Inferior parietal cortex (tissue), 1 donor: ENCODE results near the gene MDGA2.
A peak's percentile ranks its signal among the peaks of the same experiment; 100 is the strongest.

Experiments used
- DNase-seq: peaks from one replicate; pipeline ENCODE4 v3.0.0-alpha.2; 2016; ENCODE audit errors: extremely low spot score

Gene MDGA2

DNA sequence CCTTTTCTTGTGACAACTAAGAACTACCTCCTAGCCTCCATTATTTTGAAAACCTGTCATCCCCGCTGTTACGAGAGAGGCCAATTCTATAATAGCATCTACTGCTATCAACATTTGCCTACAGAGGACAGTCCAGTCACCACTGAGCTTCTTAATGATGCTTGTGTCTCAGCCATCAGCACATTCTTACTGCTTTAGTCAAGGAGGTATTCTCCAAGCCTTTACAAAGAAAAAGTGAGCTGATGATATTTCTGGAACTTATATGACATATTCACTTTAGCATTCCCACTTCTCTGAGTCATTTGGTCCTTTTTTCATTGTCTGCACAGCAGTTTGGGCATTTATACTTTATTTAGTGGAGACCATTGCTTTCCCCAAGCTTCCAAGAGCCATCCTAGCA lies 526.1 kb downstream of the MDGA2 start:
- no peak for DNase-seq

DNA sequence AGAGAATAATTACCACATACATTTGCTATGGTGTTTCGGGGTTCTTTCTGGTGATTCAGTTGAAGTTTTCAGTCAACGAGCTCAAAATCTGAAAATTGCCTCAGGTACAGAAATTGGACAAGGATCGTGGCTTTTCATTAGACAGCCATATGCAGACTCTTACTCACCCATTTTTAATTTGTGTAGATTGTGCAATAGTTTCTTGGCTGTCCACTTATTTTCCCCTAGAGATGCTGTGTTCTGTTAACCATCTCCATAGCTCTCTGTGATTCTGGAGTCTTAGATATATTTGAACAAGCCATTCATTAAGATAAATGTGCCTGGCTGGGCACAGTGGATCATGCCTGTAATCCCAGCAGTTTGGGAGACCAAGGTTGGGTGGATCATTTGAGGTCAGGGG lies 526.7 kb downstream of the MDGA2 start:
- DNase-seq, result no peak

DNA sequence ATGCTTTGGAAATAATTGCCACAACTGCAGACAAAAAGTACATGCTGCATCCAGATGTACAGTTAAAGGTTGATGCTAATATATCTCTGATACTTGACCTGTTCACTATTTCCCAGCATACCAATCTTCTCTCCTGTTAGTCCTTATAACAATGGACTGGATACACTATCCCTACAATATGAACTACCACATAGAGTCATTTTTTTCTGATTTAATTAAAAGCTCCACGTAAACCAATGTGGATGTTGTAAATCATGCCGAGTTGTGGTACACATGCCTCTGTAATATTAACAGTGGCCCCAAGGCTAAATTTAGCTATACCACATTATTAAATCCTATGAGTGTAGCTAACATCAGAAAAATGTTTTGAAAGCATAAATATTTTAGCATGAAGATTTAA lies 554.8 kb downstream of the MDGA2 start:
- no peak for DNase-seq

DNA sequence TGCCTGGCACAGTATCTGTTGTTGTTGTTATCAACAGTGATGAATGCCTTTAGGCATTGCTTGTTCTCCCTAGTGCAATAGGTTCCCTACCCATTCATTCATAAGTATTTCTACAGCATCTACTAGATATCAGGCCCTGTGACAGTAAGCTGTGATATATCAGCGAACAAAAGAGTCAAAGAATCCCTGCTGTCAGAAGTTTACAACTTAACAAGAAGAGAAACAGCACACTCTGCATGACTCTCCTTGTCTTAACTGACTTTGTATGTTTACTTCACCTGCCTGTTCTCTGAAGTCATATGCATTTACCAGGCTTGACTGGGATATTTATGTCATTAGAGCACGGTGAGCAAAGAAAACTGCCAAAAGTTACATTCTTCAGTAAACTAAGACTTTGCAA lies 571.6 kb downstream of the MDGA2 start:
- no peak for DNase-seq

DNA sequence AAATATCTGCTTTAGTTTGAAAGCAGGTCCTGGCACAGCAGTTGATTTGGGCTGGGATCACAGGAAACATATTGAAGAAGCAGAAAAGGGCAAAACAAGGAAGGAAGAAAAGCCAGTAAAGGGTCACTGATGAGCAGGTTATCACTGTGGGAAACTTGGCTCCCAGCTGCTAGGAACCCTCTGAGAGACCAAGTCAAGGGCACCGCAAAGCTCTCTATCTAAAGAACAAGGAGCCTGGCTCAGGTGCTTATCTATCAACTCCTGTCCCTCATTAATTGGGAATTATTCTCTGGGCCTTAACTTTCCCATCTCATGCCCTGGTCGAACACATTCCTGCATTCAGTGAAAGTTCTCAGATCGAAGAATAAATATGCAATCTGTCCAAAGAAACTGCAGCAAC lies 572.9 kb downstream of the MDGA2 start:
- DNase-seq, result no peak

DNA sequence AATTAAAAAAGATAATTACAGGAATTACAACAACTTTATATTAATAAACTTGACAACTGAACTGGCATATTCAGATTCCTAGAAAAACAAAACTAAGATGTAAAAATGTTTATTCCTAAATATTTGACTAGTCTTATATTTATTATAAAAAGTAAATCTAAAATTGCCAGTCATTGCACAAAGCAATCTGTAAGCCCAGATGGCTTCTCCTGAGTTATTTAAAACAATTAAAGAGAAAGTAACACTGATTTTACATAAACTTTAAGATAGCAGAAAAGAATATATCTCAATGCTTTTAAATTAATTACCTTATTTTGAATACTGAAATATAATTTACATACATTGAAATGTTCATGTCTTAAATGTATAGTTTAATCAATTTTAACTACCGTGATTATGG lies 589.7 kb downstream of the MDGA2 start:
- no peak for DNase-seq

DNA sequence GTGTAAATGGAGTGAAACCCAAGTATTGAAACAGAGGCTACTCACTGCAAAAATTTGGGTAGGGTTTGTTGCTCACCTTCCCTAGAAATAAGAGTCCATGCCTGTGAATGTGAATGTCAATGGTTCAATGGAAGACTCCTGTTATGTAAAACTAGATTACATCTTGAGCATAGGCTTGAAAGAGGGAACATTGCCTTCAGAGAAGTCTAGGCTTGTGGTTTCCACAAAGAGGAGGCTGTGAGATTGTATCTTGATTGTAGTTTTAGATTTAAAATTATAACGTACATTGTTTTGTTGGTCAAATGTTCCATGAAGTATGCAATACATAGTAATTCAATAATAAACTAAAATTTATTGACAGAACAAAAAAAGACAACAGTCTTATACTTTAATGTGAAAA lies 610.1 kb downstream of the MDGA2 start:
- DNase-seq, result no peak

DNA sequence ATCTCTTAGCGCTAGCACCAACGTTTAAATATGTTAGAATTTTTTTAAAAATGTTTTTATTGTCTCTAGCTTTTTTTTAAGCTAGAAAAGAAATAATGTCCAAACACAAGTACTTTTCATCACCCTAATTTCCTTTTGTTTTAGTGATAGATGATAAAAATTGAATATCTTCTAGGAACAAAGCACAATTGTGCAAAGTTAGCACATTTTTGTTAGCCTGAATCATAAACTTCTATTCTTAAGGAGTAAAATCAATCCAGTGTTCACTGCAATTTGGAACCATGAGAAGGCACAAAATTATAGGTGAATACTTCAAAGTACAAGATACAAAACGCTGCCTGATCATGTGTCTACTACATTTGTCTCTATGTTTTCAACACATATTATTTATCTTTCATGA lies 615.4 kb downstream of the MDGA2 start:
- DNase-seq, result no peak

DNA sequence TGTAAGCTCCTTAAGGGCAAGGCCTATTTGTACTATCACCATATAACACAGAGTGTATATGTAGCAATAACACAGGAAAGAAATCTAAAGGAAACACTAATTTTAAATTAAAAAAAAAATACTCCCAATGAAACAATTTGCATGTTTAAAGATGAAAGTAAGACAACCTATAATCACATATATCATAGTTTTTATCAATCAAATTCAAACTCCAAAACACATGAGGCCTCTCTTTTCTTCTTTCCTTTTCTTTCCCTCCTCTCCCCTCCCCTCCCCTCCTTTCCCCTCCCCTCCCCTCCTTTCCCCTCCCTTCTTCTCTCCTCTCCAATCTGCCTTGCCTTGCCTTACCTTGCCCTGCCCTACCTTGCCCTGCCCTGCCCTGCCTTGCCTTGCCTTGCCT lies 618.0 kb downstream of the MDGA2 start:
- DNase-seq, result no peak

DNA sequence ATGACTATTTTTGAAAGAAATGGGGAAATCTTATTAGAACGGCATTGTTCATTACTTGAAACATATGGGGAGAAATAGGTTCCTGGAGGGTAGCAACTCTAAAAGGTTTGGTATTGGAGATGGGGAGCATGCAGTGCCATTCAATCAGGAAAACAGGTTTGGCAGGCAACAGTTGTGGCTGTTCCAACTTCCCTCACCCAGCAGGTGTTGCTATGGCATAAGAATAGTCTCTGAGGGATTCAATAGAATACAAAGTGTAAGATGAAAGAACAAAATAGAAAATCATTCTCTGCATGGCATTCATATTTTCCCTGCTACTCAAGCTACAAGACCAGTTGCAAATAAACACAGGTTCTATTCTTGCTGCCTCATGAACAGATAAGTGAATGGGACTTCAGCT lies 630.6 kb downstream of the MDGA2 start:
- DNase-seq, result peak; percentile 38

DNA sequence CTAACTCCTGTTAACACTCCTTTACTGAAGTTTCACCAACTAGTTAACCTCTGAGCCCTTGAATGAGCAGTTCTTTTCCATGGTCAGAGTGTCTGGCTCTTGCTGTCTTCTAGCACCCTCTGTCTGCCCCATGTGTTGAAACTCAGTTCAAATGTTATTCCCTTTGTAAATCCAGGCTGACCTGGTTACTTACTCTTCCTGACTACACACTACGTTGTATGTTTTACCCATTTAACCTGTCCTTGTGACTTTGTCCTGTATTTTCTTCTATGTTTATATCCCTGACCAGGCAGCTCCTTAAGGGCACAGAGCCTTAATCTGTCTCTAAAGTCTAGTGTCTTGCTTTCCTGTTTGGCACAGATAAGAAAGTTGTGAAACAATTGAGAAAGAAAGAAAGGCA lies 634.9 kb downstream of the MDGA2 start:
- no peak for DNase-seq

DNA sequence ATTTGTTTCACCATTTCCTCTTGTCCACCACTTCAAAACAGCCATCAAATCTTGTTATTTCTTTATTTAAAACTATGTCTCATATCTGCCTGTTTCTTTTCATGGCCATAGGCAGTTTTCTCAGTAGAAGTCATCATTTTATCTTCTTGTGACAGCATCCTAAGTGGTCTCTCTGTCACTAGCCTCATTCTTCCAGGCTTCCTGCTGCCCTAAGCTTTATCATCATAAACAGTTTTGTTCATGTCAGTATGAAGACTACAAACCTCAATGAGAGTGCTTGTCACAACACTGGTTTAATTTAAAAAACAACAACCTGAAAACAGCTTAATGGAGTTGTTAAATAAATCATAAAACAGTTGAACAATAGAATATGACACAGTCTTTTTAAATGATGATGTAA lies 636.1 kb downstream of the MDGA2 start:
- no peak for DNase-seq

DNA sequence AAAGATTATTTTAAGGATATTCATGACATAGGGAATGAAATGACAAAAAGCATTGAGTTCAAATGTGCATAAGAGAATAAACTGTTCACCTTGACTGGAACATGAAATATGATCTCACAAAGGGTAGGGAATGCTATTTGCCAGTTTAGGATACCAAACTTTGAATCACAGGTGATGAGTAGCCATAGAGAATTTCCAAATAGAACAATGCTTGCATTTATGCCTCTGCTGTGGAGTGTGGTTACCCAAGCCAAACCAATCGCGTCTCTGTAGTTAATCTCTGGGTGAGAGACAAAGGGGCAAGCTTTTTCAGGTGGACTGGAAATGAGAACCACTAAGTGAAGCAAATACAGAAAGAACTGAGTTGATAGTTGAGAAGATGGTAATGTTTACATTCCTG lies 652.7 kb downstream of the MDGA2 start:
- DNase-seq, result no peak

DNA sequence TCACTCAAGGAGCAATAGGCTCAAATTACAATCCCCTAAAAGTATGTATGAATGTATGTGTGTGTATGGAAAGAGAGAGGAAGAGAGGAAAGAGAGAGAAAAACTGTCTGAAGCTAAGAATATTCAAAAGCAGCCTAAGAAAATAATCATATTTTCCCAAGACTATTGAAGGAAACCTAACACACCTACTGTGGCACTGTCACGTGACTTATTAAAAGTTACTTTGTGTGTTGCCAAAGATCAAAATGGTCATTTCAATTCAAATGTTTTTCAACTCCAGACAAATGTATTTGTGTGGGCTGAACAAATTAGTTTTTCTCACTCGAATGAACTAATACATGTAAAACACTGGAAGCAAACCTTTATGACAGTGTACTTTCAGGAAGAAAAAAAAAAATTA lies 654.9 kb downstream of the MDGA2 start:
- DNase-seq, result no peak

DNA sequence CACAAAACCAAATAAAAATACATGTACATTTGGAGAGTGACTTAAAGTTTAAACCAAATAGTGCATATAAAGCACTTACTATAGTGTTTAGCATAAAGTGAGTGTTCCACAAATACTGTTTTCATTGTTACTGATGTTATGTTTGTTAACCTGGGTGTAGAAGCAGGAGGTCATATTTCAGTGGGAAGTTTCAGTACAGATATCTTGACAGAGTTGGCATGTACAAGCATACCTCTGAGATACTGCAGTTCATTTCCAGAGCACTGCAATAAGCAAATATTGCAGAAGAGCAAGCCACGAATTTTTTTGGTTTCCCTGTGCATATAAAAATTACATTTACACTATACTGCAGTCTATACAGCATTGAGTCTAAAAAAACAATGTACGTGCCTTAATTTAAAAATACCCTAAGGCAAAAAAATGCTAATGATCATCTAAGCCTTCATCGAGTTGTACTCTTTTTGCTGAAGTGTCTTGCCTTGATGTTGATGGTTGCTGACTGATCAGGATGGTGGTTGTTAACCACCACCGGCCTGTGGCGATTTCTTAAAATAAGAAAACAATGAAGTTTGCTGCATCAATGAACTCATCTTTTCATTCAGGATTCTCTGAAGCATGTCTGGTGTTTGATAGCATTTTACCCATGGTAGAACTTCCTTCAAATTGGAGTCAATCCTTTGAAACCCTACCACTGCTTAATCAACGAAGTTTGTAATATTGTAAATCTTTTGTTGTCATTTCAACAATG lies 662.7 kb downstream of the MDGA2 start:
- DNase-seq, result no peak

DNA sequence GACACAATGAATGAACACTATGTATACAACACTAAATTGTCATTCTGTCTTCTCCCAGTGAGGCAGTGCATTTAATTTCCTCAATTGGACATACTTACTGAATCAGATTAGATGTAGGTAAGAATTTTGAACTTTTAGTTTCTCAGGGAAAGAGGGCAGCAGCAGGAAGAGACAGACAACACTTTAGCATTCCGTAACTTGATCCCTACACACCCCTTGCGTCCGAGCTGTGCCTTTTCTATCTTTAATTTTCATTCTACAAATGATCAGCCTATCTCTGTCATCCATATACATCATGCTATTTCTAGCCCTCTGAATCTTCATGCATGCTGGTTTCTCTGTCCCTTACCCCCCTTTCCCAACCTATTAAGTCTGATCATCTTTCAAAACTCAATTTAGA lies 665.8 kb downstream of the MDGA2 start:
- DNase-seq, result no peak

DNA sequence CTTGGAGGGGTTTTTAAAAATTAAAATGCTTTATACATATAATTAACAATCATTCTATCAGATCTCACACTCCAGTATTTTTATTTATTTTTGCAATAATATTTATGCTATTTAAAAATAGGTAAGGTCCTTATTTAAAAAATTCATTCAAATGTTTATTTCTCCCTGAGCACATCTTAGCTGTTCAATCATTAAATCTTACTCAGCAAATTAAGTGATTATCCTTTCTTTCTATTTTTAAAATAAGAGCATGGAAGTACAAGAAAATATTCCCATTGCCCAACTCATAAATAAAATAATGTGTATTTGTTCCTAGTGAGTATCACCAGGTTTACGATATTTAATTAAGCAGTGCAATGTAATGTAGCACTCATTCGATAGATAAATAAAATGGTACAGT lies 666.7 kb downstream of the MDGA2 start:
- DNase-seq, result no peak

DNA sequence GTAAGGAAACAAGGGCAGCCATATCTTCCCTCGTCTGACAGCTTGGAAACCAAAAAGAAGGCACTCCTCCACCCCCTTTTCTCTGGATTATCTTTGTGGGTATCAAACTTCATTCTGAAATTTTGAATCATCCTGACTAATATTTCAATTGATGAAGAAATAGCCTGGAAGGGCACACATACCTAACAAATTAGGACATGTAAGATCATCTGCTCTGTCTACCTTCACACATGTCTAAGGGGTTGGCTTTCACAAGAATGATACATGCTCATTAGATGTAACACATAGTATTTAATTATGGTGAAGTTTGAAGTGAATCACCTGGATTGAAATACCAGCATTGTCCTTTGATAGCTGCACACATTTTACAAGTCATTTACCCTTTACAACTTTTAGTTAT lies 675.7 kb downstream of the MDGA2 start:
- no peak for DNase-seq

DNA sequence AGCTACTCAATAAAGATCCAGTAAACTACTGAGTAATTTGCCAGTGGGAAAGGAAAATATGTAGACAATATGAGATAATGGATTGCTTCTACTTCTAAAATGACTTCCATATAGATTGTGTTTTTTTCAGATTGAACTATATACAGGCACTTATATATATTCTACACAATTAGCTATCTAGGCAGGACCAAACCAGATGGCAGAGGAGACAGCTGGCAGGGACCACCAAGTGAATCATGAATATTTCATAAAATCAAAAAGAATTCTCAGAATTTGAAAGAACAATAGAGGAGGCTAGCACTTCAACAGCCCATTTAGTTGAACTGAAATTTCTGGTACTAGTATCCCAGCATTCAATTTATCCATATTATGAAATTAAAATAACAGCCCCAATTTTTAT lies 685.8 kb downstream of the MDGA2 start:
- no peak for DNase-seq

DNA sequence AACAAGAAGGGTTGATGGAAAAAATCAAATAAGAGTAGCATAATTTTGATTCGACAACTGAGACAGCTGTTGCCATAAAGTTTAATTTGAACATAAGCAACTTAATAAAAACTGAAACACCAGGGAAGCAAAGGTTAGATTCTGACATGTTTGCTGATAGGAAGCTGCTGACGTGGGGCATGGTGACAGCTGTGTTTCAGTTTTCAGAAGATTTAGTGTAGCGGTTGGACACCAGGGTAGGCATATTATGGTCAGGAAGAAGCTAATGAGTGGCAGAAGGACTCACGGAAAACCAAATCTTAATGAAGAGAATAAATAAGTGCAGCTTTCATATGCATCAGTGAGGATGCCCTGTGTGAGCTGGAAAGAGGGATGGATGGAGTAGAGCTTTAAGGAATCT lies 687.1 kb downstream of the MDGA2 start:
- no peak for DNase-seq

DNA sequence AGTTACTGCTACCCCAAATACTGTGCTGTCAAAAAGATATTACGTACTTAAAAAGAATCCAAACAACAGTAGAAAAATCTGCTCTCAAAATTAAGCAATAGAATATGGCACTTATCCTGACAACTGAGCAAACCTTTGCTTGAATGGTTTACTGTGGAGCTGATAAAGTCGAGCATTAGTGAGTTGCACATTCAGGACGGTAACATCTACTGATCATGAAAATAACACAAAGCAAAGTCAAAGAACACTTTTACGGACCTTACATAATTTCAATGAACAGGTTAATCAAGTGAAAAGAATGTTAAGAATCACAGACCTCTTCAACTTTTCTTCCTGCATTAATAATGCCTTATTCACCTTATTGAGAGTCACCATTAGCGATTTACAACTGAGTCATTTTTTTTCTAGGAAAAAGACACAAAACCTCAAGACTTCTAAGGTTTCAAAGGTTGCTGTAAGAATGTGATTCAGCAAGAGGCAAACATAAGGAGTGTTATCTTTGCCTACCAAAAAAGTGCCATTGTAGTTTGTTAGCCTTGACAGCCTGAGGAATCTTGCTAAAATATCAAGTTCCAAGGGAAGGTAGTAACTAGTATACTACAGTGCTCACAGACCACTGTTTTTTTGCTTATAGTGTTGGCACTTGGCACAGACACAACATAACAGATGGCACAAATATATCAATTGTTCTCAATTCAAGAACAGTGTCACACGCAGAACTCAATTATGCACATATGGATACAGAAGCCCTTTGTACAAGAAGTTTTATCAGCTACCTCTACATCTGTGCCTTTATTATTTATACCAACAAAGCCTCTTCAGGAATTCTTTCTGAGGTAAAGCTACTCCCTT lies 689.6 kb downstream of the MDGA2 start:
- no peak for DNase-seq

DNA sequence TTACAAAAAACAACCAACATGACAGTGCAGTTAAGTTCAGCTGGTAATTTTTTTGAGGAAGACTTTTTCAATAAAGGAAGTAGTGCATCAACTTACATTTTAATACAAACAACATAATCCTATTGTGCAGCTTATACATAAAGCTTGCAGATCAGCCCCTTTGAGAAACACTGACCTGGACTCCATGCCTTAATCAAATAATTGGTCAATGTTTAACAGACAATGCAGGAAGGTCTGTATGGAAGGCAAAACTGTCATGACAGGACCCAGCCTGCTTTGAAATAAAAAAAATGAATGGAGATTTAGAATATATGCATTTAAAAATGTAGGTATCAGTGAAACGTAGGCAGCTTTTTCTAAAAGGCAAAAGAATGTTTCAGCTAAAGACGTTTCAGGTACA lies 702.1 kb downstream of the MDGA2 start:
- DNase-seq, result no peak

DNA sequence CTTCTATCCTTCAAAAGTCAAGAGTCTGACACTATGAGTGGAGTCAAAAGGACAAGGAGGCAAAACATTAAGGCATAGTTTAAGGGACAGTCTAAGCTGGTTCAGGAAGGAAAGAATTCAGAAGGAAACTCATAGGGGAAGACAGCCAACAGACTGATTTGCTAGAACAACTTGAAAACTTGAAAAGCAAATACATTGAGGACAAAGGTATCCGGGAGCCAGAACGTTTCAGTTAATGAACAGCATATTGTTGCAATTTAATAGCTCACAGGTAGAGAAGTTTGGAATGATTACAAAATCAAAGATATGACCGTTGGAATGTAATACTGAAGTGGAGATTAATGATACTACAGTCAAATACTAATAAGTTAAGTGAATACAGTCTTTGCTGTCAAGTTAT lies 711.0 kb downstream of the MDGA2 start:
- no peak for DNase-seq
